Left lung (tissue), 10 donors: Measurements from ENCODE around the gene LIX1. TPM values are rescaled to one million over a fixed set of nuclear protein-coding genes. Genes with fewer than 3 reads are reported as not detected.
"Not testable (repeated sequence)": the region's sequence is repeated elsewhere in the genome, so short reads cannot be mapped to it uniquely, and the experiment has no call there.

Source experiments
- ATAC-seq: fragments of 200-7000 bp; cut with Tn5 transposase; one replicate; pipeline ENCODE4 v1.9.1; 2020; ENCODE audit warnings: moderate library complexity
- DNase-seq, 4 donors: peaks; one replicate each; pipeline ENCODE4 v3.0.0-alpha.2; 2013 to 2020
- H3K27ac ChIP-seq, 2 donors: fragments of 200-600 bp; sonication (generic) in 1 of 2; one replicate each; pipeline versions ENCODE4 v1.5.0 to v1.8.0; 2020 to 2021
- H3K27me3 ChIP-seq, 2 donors: fragments of 200-600 bp; sonication (generic) in 1 of 2; one replicate each; pipeline versions ENCODE4 v1.5.0 to v1.8.0; 2020 to 2021
- H3K36me3 ChIP-seq, 2 donors: fragments of 200-600 bp; sonication (generic) in 1 of 2; one replicate each; pipeline versions ENCODE4 v1.5.0 to v1.8.0; 2020 to 2021
- H3K4me1 ChIP-seq, 2 donors: fragments of 200-600 bp; one replicate each; pipeline ENCODE4 v1.8.0; 2021
- H3K4me3 ChIP-seq, 2 donors: fragments of 200-600 bp; sonication (generic) in 1 of 2; one replicate each; pipeline versions ENCODE4 v1.5.0 to v1.8.0; 2020 to 2021; ENCODE audit warnings: mild to moderate bottlenecking in 1 of 2
- H3K9me3 ChIP-seq, 2 donors: fragments of 200-600 bp; sonication (generic) in 1 of 2; one replicate each; pipeline versions ENCODE4 v1.5.0 to v1.8.0; 2020 to 2021
- CTCF ChIP-seq, 2 donors: fragments of 200-600 bp; sonication (generic) in 1 of 2; IDR thresholded peaks; one replicate each; pipeline versions ENCODE4 v1.5.0 to v1.8.0; 2021; ENCODE audit warnings: antibody characterized with exemption in 2 of 2
- intact Hi-C, 2 donors: fragments of 100-400 bp; cut with DNase I; formaldehyde crosslinking; loops; one replicate each; pipeline versions ENCODE4 v1.11.2 to v1.14.2; 2022
- polyA plus RNA-seq, 6 donors: library from polyadenylated mRNA; unstranded; fragments of 120-200 nt; gene quantifications; one replicate each; pipeline ENCODE4 v1.2.1, GENCODE V29; 2013; ENCODE audit not compliant: insufficient read length in 6 of 6
- total RNA-seq, 2 donors: library from RNA; stranded (reverse); fragmentation: NEBNext Ultra II Directional; extraction: Animal tissue kit (Norgen Biotek cat#: 25700); gene quantifications; one replicate each; pipeline ENCODE4 v1.2.1, GENCODE V29; 2021
- donor health status: DM: no; HTN: yes; CAD: no.
- donor health status: DM: no; HTN: no; CAD: no.

LIX1 gene
- total and polyA plus RNA-seq, 8 donors, result 0.64 to 2.7 (median 1.1) TPM; not detected in 2

DNA sequence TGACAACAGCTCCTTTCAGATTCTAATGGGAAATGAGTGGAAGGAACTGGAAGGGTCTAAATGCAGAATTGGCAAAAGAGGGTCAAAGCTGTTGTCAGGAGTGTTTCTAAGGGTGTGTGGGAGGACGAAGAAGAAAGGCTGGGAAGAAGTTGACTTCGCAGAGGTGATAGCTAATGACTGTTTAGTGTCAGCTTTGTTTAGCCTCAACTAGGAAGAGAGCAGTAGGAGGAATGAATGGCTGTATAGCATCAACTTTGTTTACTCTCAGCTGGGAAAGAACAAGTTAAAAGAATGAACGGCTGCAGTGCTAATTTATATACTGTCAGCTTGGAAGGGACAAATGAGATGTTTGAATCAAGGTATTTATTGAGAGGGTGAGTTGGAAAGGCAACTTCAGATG lies 5.9 kb upstream of the LIX1 start:
- H3K4me1 ChIP-seq, result no peaks in the 10 kb centered on the region

DNA sequence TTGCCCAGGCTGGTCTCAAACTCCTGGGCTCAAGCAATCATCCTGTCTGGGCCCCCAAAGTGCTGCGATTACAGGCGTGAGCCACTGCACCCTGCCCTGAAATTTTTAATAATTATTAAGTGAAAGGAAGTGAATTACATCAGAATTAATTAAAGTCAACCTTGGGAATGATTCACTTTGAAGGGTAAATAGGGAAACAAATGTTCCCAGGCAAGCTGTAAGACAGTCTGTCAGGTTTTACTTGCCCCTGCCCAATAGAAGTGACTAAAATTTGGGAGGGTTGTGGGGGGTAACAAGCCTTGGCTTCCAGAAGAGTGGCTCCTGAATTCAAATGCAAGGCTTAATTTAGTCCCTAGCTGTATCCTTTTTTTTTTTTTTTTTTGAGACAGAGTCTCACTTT lies 1.3 kb upstream of the LIX1 start:
- no peak for TF ChIP-seq CTCF (IDR thresholded peaks at IDR 0.05)
- intact Hi-C loops, result no loop called here
- Histone ChIP-seq H3K9me3 (no peaks in the 10 kb centered on the region), H3K4me1 (no peaks in the 10 kb centered on the region), H3K36me3 (no peaks in the 10 kb centered on the region), H3K27ac (no peak overlapping the region), H3K4me3 (no peak overlapping the region), H3K27me3 (no peaks in the 10 kb centered on the region)
- ATAC-seq (no peak), DNase-seq (no peak)

More for the DNA sequence above, 5.9 kb upstream of the LIX1 start:
- Histone ChIP-seq H3K9me3 (no peaks in the 10 kb centered on the region), H3K27me3 (no peaks in the 10 kb centered on the region), H3K36me3 (no peaks in the 10 kb centered on the region), H3K27ac (no peak overlapping the region), H3K4me3 (no peak overlapping the region)
- ATAC-seq (no peak), DNase-seq (no peak)
- no peak for TF ChIP-seq CTCF (IDR thresholded peaks at IDR 0.05)
- intact Hi-C loops, result no loop called here

DNA sequence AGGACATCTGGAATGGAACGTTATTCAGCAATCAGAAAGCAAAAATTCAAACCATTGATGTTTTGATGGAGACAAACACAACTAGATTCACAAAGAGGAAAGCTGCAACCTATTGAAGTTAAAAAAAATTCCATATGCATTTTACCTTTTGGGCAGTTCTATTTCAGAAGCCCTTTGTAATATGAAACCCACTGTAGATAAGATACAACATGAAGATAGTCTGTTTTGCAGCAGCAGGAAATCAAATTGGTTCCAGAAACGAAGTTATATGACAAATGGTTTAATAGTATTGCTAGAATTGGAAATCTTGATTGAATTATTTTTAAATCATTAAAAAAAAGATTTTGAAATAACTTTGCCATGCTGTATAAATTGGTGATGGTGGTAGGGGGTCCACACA lies 872 bp downstream of the LIX1 start:
- Histone ChIP-seq H3K27me3 (no peaks in the 10 kb centered on the region), H3K27ac (no peak overlapping the region), H3K4me1 (no peaks in the 10 kb centered on the region), H3K9me3 (no peaks in the 10 kb centered on the region), H3K4me3 (no peak overlapping the region), H3K36me3 (no peaks in the 10 kb centered on the region)
- DNase-seq (no peak), ATAC-seq (no peak)
- TF ChIP-seq CTCF (IDR thresholded peaks at IDR 0.05), result no peak
- intact Hi-C loops, result no loop called here

DNA sequence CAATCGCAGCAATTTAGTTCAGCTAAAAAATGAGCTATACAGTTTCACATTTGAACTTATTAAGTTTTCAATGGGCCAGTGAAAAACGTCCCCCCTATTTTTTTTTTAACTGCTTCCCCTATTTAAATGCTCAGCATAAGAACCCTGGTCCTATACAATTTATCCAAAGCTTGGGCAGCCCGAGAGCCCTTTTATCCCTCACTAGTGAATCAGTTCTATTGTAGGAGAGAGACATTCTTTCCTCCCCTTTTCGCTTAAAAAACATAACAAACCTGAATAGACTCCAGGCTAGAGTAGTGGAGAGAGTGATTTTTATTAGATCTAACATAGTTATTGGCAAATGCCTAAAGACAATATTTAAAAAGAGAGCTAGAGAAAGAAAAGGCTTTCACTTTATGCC lies 1.4 kb downstream of the LIX1 start:
- Histone ChIP-seq H3K27me3 (no peaks in the 10 kb centered on the region), H3K4me1 (no peaks in the 10 kb centered on the region), H3K4me3 (no peak overlapping the region), H3K9me3 (no peaks in the 10 kb centered on the region), H3K36me3 (no peaks in the 10 kb centered on the region), H3K27ac (no peak overlapping the region)
- no peak for ATAC-seq
- TF ChIP-seq CTCF (IDR thresholded peaks at IDR 0.05), result no peak
- intact Hi-C loops, result no loop called here
- DNase-seq, result no peak

- H3K4me1 ChIP-seq, H3K4me3 ChIP-seq, H3K36me3 ChIP-seq, H3K27ac ChIP-seq, intact Hi-C loops, H3K27me3 ChIP-seq, H3K9me3 ChIP-seq: not testable (repeated sequence)
- peak in 1 of 4 donors; percentile 13 for DNase-seq
- ATAC-seq, result peak; percentile 66
Measured at GRCh38 chr5:97140250-97140649, 2.2 kb downstream of the LIX1 start.

DNA sequence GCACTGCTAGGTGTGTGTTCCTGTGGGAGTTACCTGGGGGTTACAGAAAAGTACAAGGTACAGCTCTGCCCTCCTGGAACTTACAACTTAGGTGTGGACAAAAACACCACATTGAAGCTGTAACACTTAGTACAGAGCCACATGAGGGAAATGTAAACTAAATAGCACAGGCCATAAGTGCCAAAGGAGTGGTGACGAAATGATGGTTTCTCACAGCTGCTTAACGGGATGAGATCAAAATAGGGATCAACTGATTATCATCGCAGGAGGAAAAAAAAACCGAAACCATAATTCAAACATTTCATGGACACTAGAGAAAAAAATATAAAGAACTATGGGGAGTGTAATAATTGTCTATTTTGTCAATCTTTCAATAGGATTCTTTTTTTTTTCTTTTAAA lies 5.9 kb downstream of the LIX1 start:
- Histone ChIP-seq H3K27ac (no peak overlapping the region), H3K4me1 (no peaks in the 10 kb centered on the region), H3K4me3 (no peak overlapping the region), H3K27me3 (no peaks in the 10 kb centered on the region), H3K9me3 (no peaks in the 10 kb centered on the region), H3K36me3 (no peaks in the 10 kb centered on the region)
- intact Hi-C loops, result no loop called here
- no peak for TF ChIP-seq CTCF (IDR thresholded peaks at IDR 0.05)
- ATAC-seq (no peak), DNase-seq (no peak)
